Measurements from ENCODE around the gene NKD2.

DNA sequence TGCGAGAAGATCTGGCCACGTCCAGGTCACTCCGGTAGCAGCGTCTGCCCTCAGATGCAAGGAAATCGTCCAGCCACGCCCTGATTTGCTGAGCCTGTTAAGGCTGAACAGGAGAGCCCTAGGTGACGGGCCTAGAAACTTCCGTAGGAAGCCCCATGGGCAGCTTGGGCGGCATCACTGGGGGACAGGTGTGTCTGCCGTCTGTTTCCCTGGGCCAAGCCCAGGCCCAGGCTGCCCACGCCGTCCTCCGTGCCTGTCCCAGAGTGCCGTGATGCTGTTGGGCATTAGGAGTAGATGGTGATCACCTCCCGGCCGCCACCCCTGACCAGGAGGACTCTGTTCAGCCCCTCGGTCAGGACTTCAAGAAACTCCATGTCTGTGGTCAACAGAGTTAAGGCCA is 43.5 kb downstream of the NKD2 start:
- TF ChIP-seq, protein P1, sequence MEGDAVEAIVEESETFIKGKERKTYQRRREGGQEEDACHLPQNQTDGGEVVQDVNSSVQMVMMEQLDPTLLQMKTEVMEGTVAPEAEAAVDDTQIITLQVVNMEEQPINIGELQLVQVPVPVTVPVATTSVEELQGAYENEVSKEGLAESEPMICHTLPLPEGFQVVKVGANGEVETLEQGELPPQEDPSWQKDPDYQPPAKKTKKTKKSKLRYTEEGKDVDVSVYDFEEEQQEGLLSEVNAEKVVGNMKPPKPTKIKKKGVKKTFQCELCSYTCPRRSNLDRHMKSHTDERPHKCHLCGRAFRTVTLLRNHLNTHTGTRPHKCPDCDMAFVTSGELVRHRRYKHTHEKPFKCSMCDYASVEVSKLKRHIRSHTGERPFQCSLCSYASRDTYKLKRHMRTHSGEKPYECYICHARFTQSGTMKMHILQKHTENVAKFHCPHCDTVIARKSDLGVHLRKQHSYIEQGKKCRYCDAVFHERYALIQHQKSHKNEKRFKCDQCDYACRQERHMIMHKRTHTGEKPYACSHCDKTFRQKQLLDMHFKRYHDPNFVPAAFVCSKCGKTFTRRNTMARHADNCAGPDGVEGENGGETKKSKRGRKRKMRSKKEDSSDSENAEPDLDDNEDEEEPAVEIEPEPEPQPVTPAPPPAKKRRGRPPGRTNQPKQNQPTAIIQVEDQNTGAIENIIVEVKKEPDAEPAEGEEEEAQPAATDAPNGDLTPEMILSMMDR (IDR thresholded peaks at IDR 0.05) = no peak
- TF ChIP-seq POLR2A (IDR thresholded peaks at IDR 0.05) = no peak
